22Rv1 (cell line): Measurements from ENCODE around the gene URB2.

ENCODE experiments used
- H3K27ac ChIP-seq: fragments of 450-650 bp; 2 replicates; pipeline ENCODE4 v1.5.1; 2017
- CTCF ChIP-seq: fragments of 450-650 bp; IDR thresholded peaks from 2 replicates; pipeline ENCODE4 v1.5.1; 2017; ENCODE audit warnings: mild to moderate bottlenecking
- ZFX ChIP-seq: fragments of 450-650 bp; IDR thresholded peaks from 2 replicates; pipeline ENCODE4 v1.6.1; 2017; ENCODE audit warnings: antibody characterized with exemption, borderline replicate concordance

The URB2 gene

GRCh38 chr1:229624521-229625070 is 1.5 kb upstream of the URB2 start:
- TF ChIP-seq CTCF (no peak), ZFX (no peak)
- peak overlapping the region; percentile 86 for H3K27ac ChIP-seq

GRCh38 chr1:229625071-229625914 is 754 bp upstream of the URB2 start:
- TF ChIP-seq ZFX (no peak), CTCF (no peak)
- H3K27ac ChIP-seq: peak overlapping the region; percentile 86

- TF ChIP-seq ZFX: no peak
- TF ChIP-seq CTCF: no peak
- peak overlapping the region; percentile 86 for H3K27ac ChIP-seq
These were observed 956 bp downstream of the URB2 start for GRCh38 chr1:229627003-229627402.

GRCh38 chr1:229629261-229629660 is 3.2 kb downstream of the URB2 start:
- TF ChIP-seq CTCF: no peak
- no peak for TF ChIP-seq ZFX

GRCh38 chr1:229631148-229631547 is 5.1 kb downstream of the URB2 start:
- H3K27ac ChIP-seq: no peak overlapping the region
- TF ChIP-seq CTCF (no peak), ZFX (no peak)

More at GRCh38 chr1:229629261-229629660, 3.2 kb downstream of the URB2 start:
- no peak overlapping the region for H3K27ac ChIP-seq

- TF ChIP-seq ZFX (no peak), CTCF (no peak)
- H3K27ac ChIP-seq: no peak overlapping the region
These were observed 5.9 kb downstream of the URB2 start for GRCh38 chr1:229631966-229632365.

GRCh38 chr1:229636042-229636441 is 10.0 kb downstream of the URB2 start:
- H3K27ac ChIP-seq: no peak overlapping the region
- TF ChIP-seq ZFX (no peak), CTCF (no peak)
